ENCODE results near the gene OR2T27.
"Not testable (repeated sequence)": the region's sequence is repeated elsewhere in the genome, so short reads cannot be mapped to it uniquely, and the experiment has no call there.

Gene OR2T27

GRCh38 chr1:248663453-248664328 is 8.4 kb upstream of the OR2T27 start:
- ATAC-seq, H3K4me3 Mint-ChIP-seq, H3K9me3 Mint-ChIP-seq, DNase-seq, H3K27me3 Mint-ChIP-seq, H3K4me1 Mint-ChIP-seq: not testable (repeated sequence)
- peak overlapping the region in 1 of 2 donors; percentile 60 for H3K27ac Mint-ChIP-seq

- not testable (repeated sequence) for H3K27me3 Mint-ChIP-seq, ATAC-seq, H3K4me3 Mint-ChIP-seq, H3K4me1 Mint-ChIP-seq, DNase-seq, H3K9me3 Mint-ChIP-seq, H3K27ac Mint-ChIP-seq
Measured at GRCh38 chr1:248656797-248657196, 1.5 kb upstream of the OR2T27 start.

GRCh38 chr1:248648770-248649536 is 6.4 kb downstream of the OR2T27 start:
- not testable (repeated sequence) for H3K4me1 Mint-ChIP-seq, DNase-seq, ATAC-seq, H3K27me3 Mint-ChIP-seq, H3K9me3 Mint-ChIP-seq, H3K4me3 Mint-ChIP-seq, H3K27ac Mint-ChIP-seq

- not testable (repeated sequence) for H3K9me3 Mint-ChIP-seq, H3K4me1 Mint-ChIP-seq, H3K4me3 Mint-ChIP-seq, H3K27me3 Mint-ChIP-seq, DNase-seq, ATAC-seq
- peak within 1 kb of the TSS in 1 of 2 donors; percentile 19 for H3K27ac Mint-ChIP-seq
Measured at GRCh38 chr1:248645178-248645577, 10.2 kb downstream of the OR2T27 start, which contains the start of gene OR2T35. OR2T35 (minus strand) TSS chr1:248645278; CDS start chr1:248639258, 6,020 bp downstream.

- H3K27ac Mint-ChIP-seq, H3K27me3 Mint-ChIP-seq, H3K4me3 Mint-ChIP-seq, H3K9me3 Mint-ChIP-seq, H3K4me1 Mint-ChIP-seq, DNase-seq: not testable (repeated sequence)
- ATAC-seq = peak; percentile 66
Measured at GRCh38 chr1:248642971-248643651, 12.2 kb downstream of the OR2T27 start.

GRCh38 chr1:248641583-248641982 is 13.7 kb downstream of the OR2T27 start:
- H3K27ac Mint-ChIP-seq, H3K9me3 Mint-ChIP-seq: not testable (repeated sequence)

GRCh38 chr1:248640906-248641305 is 14.4 kb downstream of the OR2T27 start:
- not testable (repeated sequence) for ATAC-seq, H3K27me3 Mint-ChIP-seq

More at GRCh38 chr1:248641583-248641982, 13.7 kb downstream of the OR2T27 start:
- not testable (repeated sequence) for DNase-seq, H3K4me1 Mint-ChIP-seq, ATAC-seq, H3K4me3 Mint-ChIP-seq, H3K27me3 Mint-ChIP-seq

GRCh38 chr1:248639652-248640051 is 15.7 kb downstream of the OR2T27 start:
- not testable (repeated sequence) for DNase-seq, H3K27me3 Mint-ChIP-seq, H3K9me3 Mint-ChIP-seq, H3K4me3 Mint-ChIP-seq, H3K27ac Mint-ChIP-seq, H3K4me1 Mint-ChIP-seq
- peak; percentile 31 for ATAC-seq

More at GRCh38 chr1:248640906-248641305, 14.4 kb downstream of the OR2T27 start:
- not testable (repeated sequence) for H3K4me1 Mint-ChIP-seq, DNase-seq, H3K4me3 Mint-ChIP-seq, H3K27ac Mint-ChIP-seq, H3K9me3 Mint-ChIP-seq

- not testable (repeated sequence) for H3K4me3 Mint-ChIP-seq, H3K9me3 Mint-ChIP-seq, H3K27me3 Mint-ChIP-seq
Measured at GRCh38 chr1:248636612-248637011, 18.7 kb downstream of the OR2T27 start.

GRCh38 chr1:248634991-248635390 is 20.3 kb downstream of the OR2T27 start, which contains the start of gene OR2T11:
OR2T11 (minus strand) TSS chr1:248635091; CDS start chr1:248627128, 7,963 bp downstream.
- not testable (repeated sequence) for H3K4me1 Mint-ChIP-seq, H3K9me3 Mint-ChIP-seq, H3K27me3 Mint-ChIP-seq, H3K27ac Mint-ChIP-seq, DNase-seq, H3K4me3 Mint-ChIP-seq, ATAC-seq

More at GRCh38 chr1:248636612-248637011, 18.7 kb downstream of the OR2T27 start:
- not testable (repeated sequence) for DNase-seq, ATAC-seq, H3K4me1 Mint-ChIP-seq, H3K27ac Mint-ChIP-seq

GRCh38 chr1:248631354-248632008 is 23.8 kb downstream of the OR2T27 start:
- ATAC-seq (no peak), DNase-seq (no peak)
- Mint-ChIP-seq H3K9me3 (no peaks in the 10 kb centered on the region), H3K27me3 (no peaks in the 10 kb centered on the region), H3K27ac (no peak overlapping the region), H3K4me1 (no peaks in the 10 kb centered on the region), H3K4me3 (no peak overlapping the region)

- DNase-seq = no peak
- Mint-ChIP-seq H3K9me3 (no peaks in the 10 kb centered on the region), H3K4me3 (no peak overlapping the region), H3K4me1 (no peaks in the 10 kb centered on the region), H3K27me3 (no peaks in the 10 kb centered on the region), H3K27ac (no peak overlapping the region)
- ATAC-seq = no peak
Measured at GRCh38 chr1:248630551-248630950, 24.8 kb downstream of the OR2T27 start.

GRCh38 chr1:248627971-248628844 is 27.1 kb downstream of the OR2T27 start:
- no peak overlapping the region for H3K4me3 Mint-ChIP-seq
- H3K27me3 Mint-ChIP-seq = no peaks in the 10 kb centered on the region
- DNase-seq (no peak), ATAC-seq (no peak)
- H3K27ac Mint-ChIP-seq = no peak overlapping the region
- H3K4me1 Mint-ChIP-seq = no peaks in the 10 kb centered on the region
- H3K9me3 Mint-ChIP-seq = no peaks in the 10 kb centered on the region

- ATAC-seq (no peak), DNase-seq (no peak)
- Mint-ChIP-seq H3K27me3 (no peaks in the 10 kb centered on the region), H3K27ac (no peak overlapping the region), H3K9me3 (no peaks in the 10 kb centered on the region), H3K4me3 (no peak overlapping the region), H3K4me1 (no peaks in the 10 kb centered on the region)
Measured at GRCh38 chr1:248625971-248626370, 29.4 kb downstream of the OR2T27 start.
